AG09309 (cell line): ENCODE data around the gene TARS3.
A peak's percentile ranks its signal among the peaks of the same experiment; 100 is the strongest.

Experiments
- DNase-seq: peaks from one replicate; pipeline ENCODE4 v3.0.0-alpha.2; 2010; ENCODE audit warnings: low read depth
- H3K4me3 ChIP-seq: 2 replicates; pipeline ENCODE4 v1.5.1; 2011; ENCODE audit warnings: mild to moderate bottlenecking, low read depth, low read length, moderate library complexity; ENCODE audit not compliant: control insufficient read depth
- CTCF ChIP-seq: IDR thresholded peaks from 2 replicates; pipeline ENCODE4 v1.5.1; 2011; ENCODE audit warnings: mild to moderate bottlenecking, low read depth, low read length, inconsistent platforms; ENCODE audit not compliant: insufficient read depth, control insufficient read depth; ENCODE audit errors: missing control alignments

The TARS3 gene

GRCh38 chr15:101686718-101687117 lies 37.6 kb downstream of the TARS3 start:
- no peak for DNase-seq
- TF ChIP-seq CTCF = no peak
- H3K4me3 ChIP-seq = no peak overlapping the region

GRCh38 chr15:101684877-101685276 lies 39.4 kb downstream of the TARS3 start:
- DNase-seq = no peak
- no peak overlapping the region for H3K4me3 ChIP-seq
- no peak for TF ChIP-seq CTCF

- H3K4me3 ChIP-seq = no peak overlapping the region
- TF ChIP-seq CTCF = no peak
- peak; percentile 57 for DNase-seq
These were observed 39.9 kb downstream of the TARS3 start for GRCh38 chr15:101684384-101684783.

GRCh38 chr15:101679806-101680205 lies 44.5 kb downstream of the TARS3 start:
- no peak for DNase-seq
- no peak for TF ChIP-seq CTCF
- no peak overlapping the region for H3K4me3 ChIP-seq

- peak; percentile 21 for DNase-seq
- no peak overlapping the region for H3K4me3 ChIP-seq
- no peak for TF ChIP-seq CTCF
These were observed 47.3 kb downstream of the TARS3 start for GRCh38 chr15:101676921-101677329.

GRCh38 chr15:101675796-101676582 lies 48.3 kb downstream of the TARS3 start:
- TF ChIP-seq CTCF = no peak
- no peak overlapping the region for H3K4me3 ChIP-seq
- DNase-seq = peak; percentile 33
